Liver (tissue), 9 donors: ENCODE results near the gene FBF1. TPM values are rescaled to one million over a fixed set of nuclear protein-coding genes. Genes with fewer than 3 reads are reported as not detected.

ENCODE experiments used
- DNase-seq: peaks from one replicate; pipeline ENCODE4 v3.0.0-alpha.2; 2017; ENCODE audit warnings: low spot score
- H3K27ac ChIP-seq, 2 donors: one replicate each; pipeline ENCODE4 v1.7.0; 2013; ENCODE audit warnings: inconsistent platforms in 2 of 2, low read length in 2 of 2, control low read depth in 1 of 2, low read depth in 1 of 2, mild to moderate bottlenecking in 1 of 2
- H3K27me3 ChIP-seq, 4 donors: one replicate each; pipeline versions ENCODE4 v1.6.1 to v1.7.0; 2013; ENCODE audit warnings: low read length in 3 of 4, inconsistent platforms in 1 of 4, mild to moderate bottlenecking in 1 of 4, moderate library complexity in 1 of 4; ENCODE audit not compliant: control insufficient read depth in 4 of 4, insufficient read depth in 4 of 4
- H3K36me3 ChIP-seq, 4 donors: one replicate each; pipeline versions ENCODE4 v1.6.1 to v1.7.0; 2013; ENCODE audit warnings: low read length in 3 of 4, mild to moderate bottlenecking in 3 of 4, low read depth in 1 of 4, moderate library complexity in 1 of 4; ENCODE audit not compliant: control insufficient read depth in 4 of 4, insufficient read depth in 3 of 4
- H3K4me1 ChIP-seq, 4 donors: one replicate each; pipeline versions ENCODE4 v1.6.1 to v1.7.0; 2013; ENCODE audit warnings: low read length in 3 of 4, mild to moderate bottlenecking in 3 of 4, moderate library complexity in 1 of 4; ENCODE audit not compliant: control insufficient read depth in 4 of 4, insufficient read depth in 4 of 4
- H3K4me3 ChIP-seq, 3 donors: one replicate each; pipeline versions ENCODE4 v1.6.1 to v1.7.0; 2013; ENCODE audit warnings: low read length in 3 of 3, control low read depth in 1 of 3, low read depth in 1 of 3, mild to moderate bottlenecking in 1 of 3
- H3K9ac ChIP-seq, 2 donors: one replicate each; pipeline ENCODE4 v1.7.0; 2013; ENCODE audit warnings: low read length in 2 of 2, mild to moderate bottlenecking in 2 of 2, moderate library complexity in 2 of 2, control low read depth in 1 of 2, low read depth in 1 of 2
- H3K9me3 ChIP-seq, 4 donors: one replicate each; pipeline versions ENCODE4 v1.6.1 to v1.7.0; 2013; ENCODE audit warnings: low read length in 3 of 4; ENCODE audit not compliant: control insufficient read depth in 4 of 4
- EGR1 ChIP-seq, 2 donors: IDR thresholded peaks; 2 replicates each; pipeline ENCODE4 v1.6.1; 2016 to 2018; ENCODE audit warnings: antibody characterized with exemption in 2 of 2, low read depth in 2 of 2
- FOXA1 ChIP-seq: IDR thresholded peaks from 2 replicates; pipeline ENCODE4 v1.6.1; 2016; ENCODE audit warnings: antibody characterized with exemption
- FOXA2 ChIP-seq: IDR thresholded peaks from 2 replicates; pipeline ENCODE4 v1.6.1; 2016; ENCODE audit warnings: antibody characterized with exemption
- GABPA ChIP-seq, 2 donors: IDR thresholded peaks in 1 of 2; conservative IDR thresholded peaks in 1 of 2; 2 replicates each; pipeline ENCODE4 v1.6.1; 2016; ENCODE audit warnings: antibody characterized with exemption in 2 of 2, mild to moderate bottlenecking in 1 of 2, moderate library complexity in 1 of 2
- HNF4A ChIP-seq, 2 donors: conservative IDR thresholded peaks; 2 replicates each; pipeline ENCODE4 v1.6.1; 2016; ENCODE audit warnings: antibody characterized with exemption in 2 of 2, mild to moderate bottlenecking in 2 of 2
- HNF4G ChIP-seq: IDR thresholded peaks from 2 replicates; pipeline ENCODE4 v1.6.1; 2016; ENCODE audit warnings: antibody characterized with exemption
- JUND ChIP-seq, 2 donors: IDR thresholded peaks; 2 replicates each; pipeline ENCODE4 v1.6.1; 2016; ENCODE audit warnings: antibody characterized with exemption in 2 of 2
- NR2F2 ChIP-seq: IDR thresholded peaks from 2 replicates; pipeline ENCODE4 v1.6.1; 2016; ENCODE audit warnings: antibody characterized with exemption
- RAD21 ChIP-seq, 2 donors: IDR thresholded peaks; 2 replicates each; pipeline ENCODE4 v1.6.1; 2016; ENCODE audit warnings: antibody characterized with exemption in 2 of 2, mild to moderate bottlenecking in 2 of 2
- RXRA ChIP-seq, 2 donors: IDR thresholded peaks; 2 replicates each; pipeline ENCODE4 v1.6.1; 2017 to 2018; ENCODE audit warnings: antibody characterized with exemption in 2 of 2, mild to moderate bottlenecking in 1 of 2
- SP1 ChIP-seq: IDR thresholded peaks from 2 replicates; pipeline ENCODE4 v1.6.1; 2018; ENCODE audit warnings: antibody characterized with exemption, mild to moderate bottlenecking
- TAF1 ChIP-seq: conservative IDR thresholded peaks from 2 replicates; pipeline ENCODE4 v1.6.1; 2016; ENCODE audit warnings: antibody characterized with exemption, mild to moderate bottlenecking
- YY1 ChIP-seq: IDR thresholded peaks from 2 replicates; pipeline ENCODE4 v1.6.1; 2016; ENCODE audit warnings: antibody characterized with exemption, mild to moderate bottlenecking
- WGBS: extraction: QIAGEN DNeasy Blood & Tissue Kit; methylation state at CpG from one replicate; pipeline ENCODE4 v1.1.7; 2013; 5-methylcytosine and 5-hydroxymethylcytosine counted together
- polyA plus RNA-seq, 2 donors: library from polyadenylated mRNA; stranded (reverse) in 1 of 2; unstranded in 1 of 2; fragments of 200-250 nt in 1 of 2; fragments of >200 nt in 1 of 2; fragmentation: Nextera tagmentation in 1 of 2; extraction: Ambion mirVana in 1 of 2; gene quantifications; one replicate each; pipeline versions ENCODE4 v1.2.1 to v1.2.3, GENCODE V29; 2013 to 2015
- total RNA-seq, 2 donors: library from RNA; depleted of rRNA; stranded (reverse); fragments of >200 nt; gene quantifications; one replicate each; pipeline ENCODE4 v1.2.3, GENCODE V29; 2014
- TF ChIP-seq, protein P1 (sequence below): IDR thresholded peaks from 2 replicates; pipeline ENCODE4 v1.6.1; 2016; ENCODE audit warnings: antibody characterized with exemption
- TF ChIP-seq, protein P2 (sequence below): IDR thresholded peaks from 2 replicates; pipeline ENCODE4 v1.6.1; 2016; ENCODE audit warnings: antibody characterized with exemption, mild to moderate bottlenecking
- TF ChIP-seq, protein P3 (sequence below): IDR thresholded peaks from 2 replicates; pipeline ENCODE4 v1.6.1; 2016; ENCODE audit warnings: antibody characterized with exemption
- TF ChIP-seq, protein P4 (sequence below): IDR thresholded peaks from 2 replicates; pipeline ENCODE4 v1.6.1; 2016; ENCODE audit warnings: antibody characterized with exemption
- TF ChIP-seq, protein P5 (sequence below): fragments of 150-350 bp; IDR thresholded peaks from 2 replicates; pipeline ENCODE4 v1.5.1; 2017; ENCODE audit warnings: improper control_type of control experiment, low read depth, low read length; ENCODE audit not compliant: missing input control
- donor health status: healthy.
- donor health status: healthy.
- donor health status: healthy.
- donor health status: healthy.
- donor health status: healthy.

FBF1 gene
- total and polyA plus RNA-seq, 4 donors = 0.39 to 5.6 (median 1.7) TPM

DNA sequence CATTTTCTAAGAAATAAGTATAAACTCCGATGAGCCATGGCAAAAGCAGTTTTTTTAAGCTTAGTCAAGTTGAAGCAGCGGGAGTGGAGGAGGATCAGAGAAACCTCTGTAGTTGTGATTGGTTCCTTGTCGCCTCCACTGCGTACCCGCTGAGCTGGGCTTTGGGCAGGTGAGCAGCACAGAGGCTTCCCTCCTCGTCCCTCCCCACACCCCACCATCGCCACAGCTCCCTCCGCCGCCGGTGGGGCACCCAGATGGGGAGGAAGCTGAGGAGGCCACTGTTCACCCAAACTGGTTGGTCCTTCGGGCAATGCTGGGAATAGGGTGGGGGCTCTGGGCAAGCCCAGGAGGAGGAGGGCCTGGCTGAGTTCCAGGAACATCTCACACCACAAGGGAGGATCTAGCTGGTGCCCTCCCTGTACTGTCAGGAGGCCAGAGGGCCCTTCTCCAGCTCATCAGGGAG, 31.0 kb downstream of the FBF1 start:
- TF ChIP-seq, protein P1, sequence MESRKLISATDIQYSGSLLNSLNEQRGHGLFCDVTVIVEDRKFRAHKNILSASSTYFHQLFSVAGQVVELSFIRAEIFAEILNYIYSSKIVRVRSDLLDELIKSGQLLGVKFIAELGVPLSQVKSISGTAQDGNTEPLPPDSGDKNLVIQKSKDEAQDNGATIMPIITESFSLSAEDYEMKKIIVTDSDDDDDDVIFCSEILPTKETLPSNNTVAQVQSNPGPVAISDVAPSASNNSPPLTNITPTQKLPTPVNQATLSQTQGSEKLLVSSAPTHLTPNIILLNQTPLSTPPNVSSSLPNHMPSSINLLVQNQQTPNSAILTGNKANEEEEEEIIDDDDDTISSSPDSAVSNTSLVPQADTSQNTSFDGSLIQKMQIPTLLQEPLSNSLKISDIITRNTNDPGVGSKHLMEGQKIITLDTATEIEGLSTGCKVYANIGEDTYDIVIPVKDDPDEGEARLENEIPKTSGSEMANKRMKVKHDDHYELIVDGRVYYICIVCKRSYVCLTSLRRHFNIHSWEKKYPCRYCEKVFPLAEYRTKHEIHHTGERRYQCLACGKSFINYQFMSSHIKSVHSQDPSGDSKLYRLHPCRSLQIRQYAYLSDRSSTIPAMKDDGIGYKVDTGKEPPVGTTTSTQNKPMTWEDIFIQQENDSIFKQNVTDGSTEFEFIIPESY = no peak
- TF ChIP-seq, protein P2, sequence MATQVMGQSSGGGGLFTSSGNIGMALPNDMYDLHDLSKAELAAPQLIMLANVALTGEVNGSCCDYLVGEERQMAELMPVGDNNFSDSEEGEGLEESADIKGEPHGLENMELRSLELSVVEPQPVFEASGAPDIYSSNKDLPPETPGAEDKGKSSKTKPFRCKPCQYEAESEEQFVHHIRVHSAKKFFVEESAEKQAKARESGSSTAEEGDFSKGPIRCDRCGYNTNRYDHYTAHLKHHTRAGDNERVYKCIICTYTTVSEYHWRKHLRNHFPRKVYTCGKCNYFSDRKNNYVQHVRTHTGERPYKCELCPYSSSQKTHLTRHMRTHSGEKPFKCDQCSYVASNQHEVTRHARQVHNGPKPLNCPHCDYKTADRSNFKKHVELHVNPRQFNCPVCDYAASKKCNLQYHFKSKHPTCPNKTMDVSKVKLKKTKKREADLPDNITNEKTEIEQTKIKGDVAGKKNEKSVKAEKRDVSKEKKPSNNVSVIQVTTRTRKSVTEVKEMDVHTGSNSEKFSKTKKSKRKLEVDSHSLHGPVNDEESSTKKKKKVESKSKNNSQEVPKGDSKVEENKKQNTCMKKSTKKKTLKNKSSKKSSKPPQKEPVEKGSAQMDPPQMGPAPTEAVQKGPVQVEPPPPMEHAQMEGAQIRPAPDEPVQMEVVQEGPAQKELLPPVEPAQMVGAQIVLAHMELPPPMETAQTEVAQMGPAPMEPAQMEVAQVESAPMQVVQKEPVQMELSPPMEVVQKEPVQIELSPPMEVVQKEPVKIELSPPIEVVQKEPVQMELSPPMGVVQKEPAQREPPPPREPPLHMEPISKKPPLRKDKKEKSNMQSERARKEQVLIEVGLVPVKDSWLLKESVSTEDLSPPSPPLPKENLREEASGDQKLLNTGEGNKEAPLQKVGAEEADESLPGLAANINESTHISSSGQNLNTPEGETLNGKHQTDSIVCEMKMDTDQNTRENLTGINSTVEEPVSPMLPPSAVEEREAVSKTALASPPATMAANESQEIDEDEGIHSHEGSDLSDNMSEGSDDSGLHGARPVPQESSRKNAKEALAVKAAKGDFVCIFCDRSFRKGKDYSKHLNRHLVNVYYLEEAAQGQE = no peak
- TF ChIP-seq, protein P3, sequence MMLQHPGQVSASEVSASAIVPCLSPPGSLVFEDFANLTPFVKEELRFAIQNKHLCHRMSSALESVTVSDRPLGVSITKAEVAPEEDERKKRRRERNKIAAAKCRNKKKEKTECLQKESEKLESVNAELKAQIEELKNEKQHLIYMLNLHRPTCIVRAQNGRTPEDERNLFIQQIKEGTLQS = no peak
- no peak for TF ChIP-seq FOXA1
- TF ChIP-seq GABPA (IDR thresholded peaks at IDR 0.05 in 1 of 2, conservative IDR thresholded peaks at IDR 0.05 in 1 of 2) = no peak
- TF ChIP-seq, protein P4, sequence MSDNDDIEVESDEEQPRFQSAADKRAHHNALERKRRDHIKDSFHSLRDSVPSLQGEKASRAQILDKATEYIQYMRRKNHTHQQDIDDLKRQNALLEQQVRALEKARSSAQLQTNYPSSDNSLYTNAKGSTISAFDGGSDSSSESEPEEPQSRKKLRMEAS = no peak
- TF ChIP-seq SP1 = no peak
- no peak for TF ChIP-seq NR2F2
- no peak for TF ChIP-seq EGR1 (IDR thresholded peaks at IDR 0.05; ENCODE audit: low read depth in 2 of 2)
- TF ChIP-seq YY1 = no peak
- no peak for TF ChIP-seq HNF4A (conservative IDR thresholded peaks at IDR 0.05)
- no peak for TF ChIP-seq FOXA2
- TF ChIP-seq HNF4G = no peak
- TF ChIP-seq RAD21 (IDR thresholded peaks at IDR 0.05) = no peak
- TF ChIP-seq RXRA (IDR thresholded peaks at IDR 0.05) = no peak
- no peak for TF ChIP-seq TAF1
- no peak for TF ChIP-seq JUND (IDR thresholded peaks at IDR 0.05)
- TF ChIP-seq, protein P5, sequence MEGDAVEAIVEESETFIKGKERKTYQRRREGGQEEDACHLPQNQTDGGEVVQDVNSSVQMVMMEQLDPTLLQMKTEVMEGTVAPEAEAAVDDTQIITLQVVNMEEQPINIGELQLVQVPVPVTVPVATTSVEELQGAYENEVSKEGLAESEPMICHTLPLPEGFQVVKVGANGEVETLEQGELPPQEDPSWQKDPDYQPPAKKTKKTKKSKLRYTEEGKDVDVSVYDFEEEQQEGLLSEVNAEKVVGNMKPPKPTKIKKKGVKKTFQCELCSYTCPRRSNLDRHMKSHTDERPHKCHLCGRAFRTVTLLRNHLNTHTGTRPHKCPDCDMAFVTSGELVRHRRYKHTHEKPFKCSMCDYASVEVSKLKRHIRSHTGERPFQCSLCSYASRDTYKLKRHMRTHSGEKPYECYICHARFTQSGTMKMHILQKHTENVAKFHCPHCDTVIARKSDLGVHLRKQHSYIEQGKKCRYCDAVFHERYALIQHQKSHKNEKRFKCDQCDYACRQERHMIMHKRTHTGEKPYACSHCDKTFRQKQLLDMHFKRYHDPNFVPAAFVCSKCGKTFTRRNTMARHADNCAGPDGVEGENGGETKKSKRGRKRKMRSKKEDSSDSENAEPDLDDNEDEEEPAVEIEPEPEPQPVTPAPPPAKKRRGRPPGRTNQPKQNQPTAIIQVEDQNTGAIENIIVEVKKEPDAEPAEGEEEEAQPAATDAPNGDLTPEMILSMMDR = no peak
- H3K27me3 ChIP-seq = no peaks in the 10 kb centered on the region
- DNase-seq = no peak
- whole genome bisulfite sequencing = 79% methylated on average over 11 of the region's 11 CpGs
- H3K36me3 ChIP-seq = no peaks in the 10 kb centered on the region
- no peaks in the 10 kb centered on the region for H3K9me3 ChIP-seq
- H3K27ac ChIP-seq = no peak overlapping the region
- no peaks in the 10 kb centered on the region for H3K4me1 ChIP-seq
- H3K9ac ChIP-seq = no peak overlapping the region
- H3K4me3 ChIP-seq = no peak overlapping the region
